Effector memory CD4-positive, alpha-beta T cell (primary cell): ENCODE results near the gene DCLK1.

Experiments
- DNase-seq, 3 donors: peaks; one replicate each; pipeline ENCODE4 v3.0.0-alpha.2; 2020
- H3K27ac ChIP-seq: 2 replicates; pipeline ENCODE4 v1.7.0; 2013; ENCODE audit warnings: mild to moderate bottlenecking, low read length, moderate library complexity; ENCODE audit not compliant: insufficient read depth, poor library complexity, severe bottlenecking
- H3K27me3 ChIP-seq: replicated peaks from 2 replicates; pipeline ENCODE4 v1.7.0; 2013; ENCODE audit warnings: mild to moderate bottlenecking, low read length; ENCODE audit not compliant: insufficient read depth, control insufficient read depth, poor library complexity, severe bottlenecking
- H3K36me3 ChIP-seq: 2 replicates; pipeline ENCODE4 v1.7.0; 2013; ENCODE audit warnings: mild to moderate bottlenecking, low read length, moderate library complexity; ENCODE audit not compliant: control insufficient read depth, insufficient read depth
- H3K4me1 ChIP-seq: 2 replicates; pipeline ENCODE4 v1.7.0; 2013; ENCODE audit warnings: low read length, mild to moderate bottlenecking; ENCODE audit not compliant: control insufficient read depth, insufficient read depth, poor library complexity, severe bottlenecking
- H3K4me3 ChIP-seq: 2 replicates; pipeline ENCODE4 v1.7.0; 2013; ENCODE audit warnings: low read length, low read depth, mild to moderate bottlenecking; ENCODE audit not compliant: insufficient read depth, poor library complexity, severe bottlenecking
- H3K9me3 ChIP-seq: 2 replicates; pipeline ENCODE4 v1.7.0; 2013; ENCODE audit warnings: mild to moderate bottlenecking, low read length, moderate library complexity; ENCODE audit not compliant: control insufficient read depth

The DCLK1 gene

DNA sequence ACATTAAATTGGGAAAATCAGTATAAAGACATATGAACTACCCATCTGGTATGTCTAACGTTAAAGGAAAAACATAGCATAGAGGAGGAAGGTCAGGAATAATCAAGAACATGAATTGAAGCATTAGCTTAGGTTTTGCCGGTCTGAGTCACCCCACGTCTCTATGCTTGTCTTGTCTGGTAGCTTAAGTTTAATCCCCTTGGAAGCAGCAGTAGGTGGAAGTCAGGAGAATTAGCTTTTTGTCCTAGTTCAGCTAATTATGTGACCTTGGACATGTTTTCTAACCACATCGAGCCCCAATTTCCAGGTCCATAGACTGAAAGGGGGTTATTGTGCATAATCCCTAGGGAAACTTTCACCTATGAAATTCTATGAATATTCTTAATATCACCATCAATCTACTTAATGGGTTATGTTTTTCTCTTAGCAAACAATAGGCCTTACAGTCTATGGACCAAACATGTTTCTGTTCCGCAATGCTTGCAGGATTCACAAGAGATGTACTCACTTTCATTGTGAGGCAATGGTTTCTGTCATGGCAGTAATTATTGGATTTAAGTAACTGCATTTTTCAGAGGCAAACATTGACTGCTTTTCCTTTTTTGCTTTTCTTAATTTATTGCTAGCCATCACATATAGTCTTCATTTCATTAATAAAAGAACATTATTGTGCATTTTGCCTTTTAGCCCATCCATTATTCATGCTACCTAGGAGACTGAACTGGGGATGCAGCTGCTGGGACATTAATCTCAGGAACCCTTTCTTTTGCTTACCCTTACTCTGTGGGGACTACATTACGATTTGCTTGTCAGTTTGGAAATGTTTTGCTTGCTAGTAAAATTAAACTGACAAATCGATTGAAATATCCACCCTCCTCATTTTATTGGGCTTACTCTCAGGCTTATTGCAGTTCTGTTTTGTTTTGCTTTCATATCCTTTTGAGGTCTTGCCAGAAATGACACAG lies 349.9 kb downstream of the DCLK1 start:
- DNase-seq: no peak
- Histone ChIP-seq H3K27ac (no peak overlapping the region), H3K9me3 (no peaks in the 10 kb centered on the region), H3K27me3 (no peaks in the 10 kb centered on the region), H3K4me3 (no peak overlapping the region), H3K4me1 (no peaks in the 10 kb centered on the region), H3K36me3 (no peaks in the 10 kb centered on the region)

DNA sequence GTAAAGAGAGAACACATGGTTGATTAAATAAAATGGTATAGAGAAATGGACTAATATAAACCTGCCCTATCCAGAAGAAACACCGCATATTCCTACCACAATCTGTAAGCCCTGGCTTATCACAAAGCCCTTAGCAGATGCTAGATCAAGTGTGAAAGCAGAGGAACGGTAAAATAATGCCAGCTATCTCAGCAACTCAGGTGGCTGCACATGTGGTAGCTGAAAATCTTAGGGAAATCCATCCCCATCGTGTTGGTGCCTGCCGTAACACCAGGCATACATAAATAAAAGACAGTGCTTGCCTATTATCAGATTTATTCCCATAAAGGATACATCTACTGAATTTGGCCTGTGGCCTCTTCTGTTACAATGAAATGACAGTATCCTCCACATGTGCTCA lies 350.6 kb downstream of the DCLK1 start:
- Histone ChIP-seq H3K9me3 (no peaks in the 10 kb centered on the region), H3K36me3 (no peaks in the 10 kb centered on the region), H3K4me3 (no peak overlapping the region), H3K27me3 (no peaks in the 10 kb centered on the region), H3K27ac (no peak overlapping the region), H3K4me1 (no peaks in the 10 kb centered on the region)
- no peak for DNase-seq

- no peaks in the 10 kb centered on the region for H3K9me3 ChIP-seq
- no peak overlapping the region for H3K4me3 ChIP-seq
- DNase-seq: no peak
- H3K36me3 ChIP-seq: no peaks in the 10 kb centered on the region
- no peaks in the 10 kb centered on the region for H3K4me1 ChIP-seq
- no peak overlapping the region for H3K27ac ChIP-seq
- no peaks in the 10 kb centered on the region for H3K27me3 ChIP-seq
Measured at GRCh38 chr13:35771898-35772297, 359.3 kb downstream of the DCLK1 start.

DNA sequence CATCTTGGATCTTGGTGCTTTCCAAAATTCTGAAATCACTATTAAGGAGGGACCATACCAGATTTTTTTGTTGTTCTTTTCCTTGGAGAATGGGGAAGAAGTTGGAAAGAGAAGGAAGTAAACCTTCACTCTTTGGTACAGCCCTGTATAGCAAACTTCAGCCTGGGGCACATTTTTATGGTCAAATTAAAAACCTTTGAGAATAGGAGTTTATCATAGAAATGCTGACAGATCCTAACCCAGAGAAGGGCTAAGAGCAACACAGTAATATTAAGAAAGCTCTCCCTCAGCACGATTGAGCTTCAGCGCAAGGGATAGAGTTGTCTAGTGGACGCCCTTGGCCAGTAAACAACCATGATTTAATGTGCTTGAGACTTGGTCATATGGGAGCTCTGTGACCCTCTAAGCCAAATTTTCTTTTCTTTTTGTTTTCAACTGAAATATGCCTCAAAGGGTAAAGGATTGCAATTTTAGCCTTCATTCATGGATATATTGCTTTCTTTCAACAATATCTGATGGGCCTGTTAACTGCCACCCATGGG lies 360.4 kb downstream of the DCLK1 start:
- no peaks in the 10 kb centered on the region for H3K4me1 ChIP-seq
- H3K36me3 ChIP-seq: no peaks in the 10 kb centered on the region
- H3K27me3 ChIP-seq: no peaks in the 10 kb centered on the region
- DNase-seq: no peak
- no peak overlapping the region for H3K27ac ChIP-seq
- no peak overlapping the region for H3K4me3 ChIP-seq
- H3K9me3 ChIP-seq: no peaks in the 10 kb centered on the region

DNA sequence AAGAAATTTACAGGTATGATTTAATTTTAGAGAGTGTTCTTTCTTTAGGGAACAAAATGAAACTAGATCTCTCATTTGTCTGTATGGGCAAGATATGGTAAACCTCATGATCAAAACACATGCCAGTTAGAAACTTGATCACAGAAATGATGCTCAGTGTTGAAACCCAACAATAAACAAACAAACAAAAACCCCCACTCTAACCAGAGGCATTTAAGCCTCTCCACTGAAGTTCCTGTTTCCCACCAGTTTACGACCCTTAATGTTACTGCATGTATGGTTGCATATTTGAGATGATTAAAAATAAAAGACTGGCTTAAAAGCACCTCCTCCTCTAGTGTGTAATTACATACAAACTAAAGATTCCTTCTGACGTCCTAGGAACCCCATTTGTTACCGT lies 361.4 kb downstream of the DCLK1 start:
- no peaks in the 10 kb centered on the region for H3K9me3 ChIP-seq
- no peak for DNase-seq
- no peaks in the 10 kb centered on the region for H3K27me3 ChIP-seq
- no peaks in the 10 kb centered on the region for H3K4me1 ChIP-seq
- H3K4me3 ChIP-seq: no peak overlapping the region
- no peaks in the 10 kb centered on the region for H3K36me3 ChIP-seq
- no peak overlapping the region for H3K27ac ChIP-seq

DNA sequence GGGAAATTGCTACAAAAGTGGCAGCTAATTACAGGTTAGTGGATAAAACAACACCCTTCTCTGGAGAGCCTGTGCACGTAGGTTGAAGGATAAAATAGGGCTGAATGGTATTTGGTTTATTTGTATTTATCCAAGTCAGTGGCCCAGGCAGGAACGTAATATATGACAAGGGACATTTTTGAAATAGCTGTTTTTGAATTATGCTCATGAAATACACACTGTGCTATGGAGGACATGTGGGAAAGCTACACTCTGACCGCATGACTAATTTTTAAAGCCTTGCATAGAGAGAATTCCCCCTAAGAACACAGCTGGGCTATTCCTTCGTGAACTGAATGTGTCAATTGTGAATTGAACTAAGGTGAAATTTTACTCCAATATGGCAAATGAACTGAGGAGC lies 362.6 kb downstream of the DCLK1 start:
- Histone ChIP-seq H3K27me3 (no peaks in the 10 kb centered on the region), H3K27ac (no peak overlapping the region), H3K4me1 (no peaks in the 10 kb centered on the region), H3K36me3 (no peaks in the 10 kb centered on the region), H3K4me3 (no peak overlapping the region), H3K9me3 (no peaks in the 10 kb centered on the region)
- DNase-seq: no peak

- no peak overlapping the region for H3K4me3 ChIP-seq
- H3K4me1 ChIP-seq: no peaks in the 10 kb centered on the region
- H3K9me3 ChIP-seq: no peaks in the 10 kb centered on the region
- no peaks in the 10 kb centered on the region for H3K27me3 ChIP-seq
- H3K36me3 ChIP-seq: no peaks in the 10 kb centered on the region
- no peak for DNase-seq
- no peak overlapping the region for H3K27ac ChIP-seq
Measured at GRCh38 chr13:35768073-35768472, 363.1 kb downstream of the DCLK1 start.

- Histone ChIP-seq H3K9me3 (no peaks in the 10 kb centered on the region), H3K4me1 (no peaks in the 10 kb centered on the region), H3K27ac (no peak overlapping the region), H3K27me3 (no peaks in the 10 kb centered on the region), H3K36me3 (no peaks in the 10 kb centered on the region), H3K4me3 (no peak overlapping the region)
- DNase-seq: no peak
Measured at GRCh38 chr13:35767256-35767976, 363.8 kb downstream of the DCLK1 start.

GRCh38 chr13:35766663-35767062 lies 364.5 kb downstream of the DCLK1 start:
- no peaks in the 10 kb centered on the region for H3K4me1 ChIP-seq
- no peak overlapping the region for H3K4me3 ChIP-seq
- no peak overlapping the region for H3K27ac ChIP-seq
- DNase-seq: no peak
- H3K36me3 ChIP-seq: no peaks in the 10 kb centered on the region
- no peaks in the 10 kb centered on the region for H3K9me3 ChIP-seq
- no peaks in the 10 kb centered on the region for H3K27me3 ChIP-seq

DNA sequence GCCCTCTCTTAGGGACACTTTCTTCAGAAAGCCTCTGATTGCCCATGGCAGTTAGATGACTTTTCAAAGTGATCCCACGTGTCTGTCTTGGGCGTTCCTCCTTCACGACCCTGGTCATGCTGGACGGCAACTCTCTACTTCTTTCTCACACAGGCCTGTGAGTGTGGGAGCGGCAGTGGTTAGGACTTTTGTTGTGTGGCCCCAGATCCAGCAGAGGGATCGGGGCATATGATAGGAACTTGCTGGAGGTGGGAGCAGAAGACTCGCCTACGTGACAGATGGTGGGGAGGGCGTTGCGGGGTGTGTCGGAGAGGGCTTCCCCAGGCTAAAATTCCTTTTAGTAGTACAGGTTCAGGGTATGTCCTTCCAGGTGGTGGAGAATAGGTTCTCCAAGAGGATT lies 365.2 kb downstream of the DCLK1 start:
- H3K4me3 ChIP-seq: no peak overlapping the region
- no peak for DNase-seq
- H3K36me3 ChIP-seq: no peaks in the 10 kb centered on the region
- H3K27ac ChIP-seq: no peak overlapping the region
- no peaks in the 10 kb centered on the region for H3K9me3 ChIP-seq
- no peaks in the 10 kb centered on the region for H3K4me1 ChIP-seq
- no peaks in the 10 kb centered on the region for H3K27me3 ChIP-seq
